AG10803 (cell line): Measurements from ENCODE around the gene SHPK.

Experiments used
- DNase-seq: peaks from one replicate; pipeline ENCODE4 v3.0.0; 2010; ENCODE audit warnings: low read depth
- H3K4me3 ChIP-seq: 2 replicates; pipeline ENCODE4 v1.5.1; 2011; ENCODE audit warnings: mild to moderate bottlenecking, low read length, control low read depth
- CTCF ChIP-seq: conservative IDR thresholded peaks from 2 replicates; pipeline ENCODE4 v1.5.1; 2011; ENCODE audit warnings: mild to moderate bottlenecking, low read length, control low read depth, inconsistent platforms

The SHPK gene

GRCh38 chr17:3668279-3669084 is 32.4 kb upstream of the SHPK start, which contains the start of the genes EMC6 and TAX1BP3:
Gene EMC6 (plus strand): TSS chr17:3668812. CDS start chr17:3669147, 335 bp downstream.
Gene TAX1BP3 (minus strand): TSS chr17:3668578. CDS start chr17:3668526, 52 bp downstream.
- peak; percentile 96 for DNase-seq
- no peak for TF ChIP-seq CTCF
- H3K4me3 ChIP-seq: peak within 1 kb of the TSS; percentile 97

GRCh38 chr17:3667366-3668278 is 31.6 kb upstream of the SHPK start:
- no peak for TF ChIP-seq CTCF
- DNase-seq: peak; percentile 94
- H3K4me3 ChIP-seq: peak overlapping the region; percentile 97

- DNase-seq: no peak
- no peak for TF ChIP-seq CTCF
- H3K4me3 ChIP-seq: peak overlapping the region; percentile 97
Observed at GRCh38 chr17:3666516-3666915, 30.5 kb upstream of the SHPK start.

GRCh38 chr17:3665834-3666233 is 29.8 kb upstream of the SHPK start:
- TF ChIP-seq CTCF: no peak
- no peak for DNase-seq
- H3K4me3 ChIP-seq: no peak overlapping the region; the same call in 1 of the 2 replicates

- DNase-seq: no peak
- H3K4me3 ChIP-seq: no peak overlapping the region
- TF ChIP-seq CTCF: no peak
Observed at GRCh38 chr17:3663102-3664011, 27.3 kb upstream of the SHPK start.

GRCh38 chr17:3660311-3660891 is 24.4 kb upstream of the SHPK start:
- TF ChIP-seq CTCF: no peak
- no peak overlapping the region for H3K4me3 ChIP-seq

More at GRCh38 chr17:3660311-3660891, 24.4 kb upstream of the SHPK start:
- DNase-seq: no peak
